22Rv1 (cell line): ENCODE data around the gene SEC63.

ENCODE experiments used
- ZFX ChIP-seq: fragments of 450-650 bp; IDR thresholded peaks from 2 replicates; pipeline ENCODE4 v1.6.1; 2017; ENCODE audit warnings: antibody characterized with exemption, borderline replicate concordance
- TF ChIP-seq, protein P1 (sequence below): fragments of 450-650 bp; IDR thresholded peaks from 2 replicates; pipeline ENCODE4 v1.5.1; 2017; ENCODE audit warnings: mild to moderate bottlenecking

DNA sequence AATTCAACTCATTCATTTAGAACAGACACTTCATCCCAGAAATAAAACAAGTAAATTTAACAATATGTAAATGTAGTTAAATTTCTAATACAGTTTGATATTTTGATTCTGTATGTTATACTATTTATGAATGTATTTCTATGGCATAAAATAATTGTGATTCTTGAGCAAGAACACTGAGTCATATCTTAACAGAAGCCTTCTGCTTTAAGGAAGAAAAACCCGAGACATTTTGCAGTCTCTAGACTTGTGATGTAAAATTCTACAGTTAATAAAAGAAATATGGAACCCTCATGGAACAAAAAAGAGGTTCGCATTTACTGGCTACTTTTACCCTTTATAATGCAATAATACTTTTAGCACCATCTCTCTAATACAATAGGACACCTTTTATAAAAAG lies 86.0 kb downstream of the SEC63 start:
- TF ChIP-seq, protein P1, sequence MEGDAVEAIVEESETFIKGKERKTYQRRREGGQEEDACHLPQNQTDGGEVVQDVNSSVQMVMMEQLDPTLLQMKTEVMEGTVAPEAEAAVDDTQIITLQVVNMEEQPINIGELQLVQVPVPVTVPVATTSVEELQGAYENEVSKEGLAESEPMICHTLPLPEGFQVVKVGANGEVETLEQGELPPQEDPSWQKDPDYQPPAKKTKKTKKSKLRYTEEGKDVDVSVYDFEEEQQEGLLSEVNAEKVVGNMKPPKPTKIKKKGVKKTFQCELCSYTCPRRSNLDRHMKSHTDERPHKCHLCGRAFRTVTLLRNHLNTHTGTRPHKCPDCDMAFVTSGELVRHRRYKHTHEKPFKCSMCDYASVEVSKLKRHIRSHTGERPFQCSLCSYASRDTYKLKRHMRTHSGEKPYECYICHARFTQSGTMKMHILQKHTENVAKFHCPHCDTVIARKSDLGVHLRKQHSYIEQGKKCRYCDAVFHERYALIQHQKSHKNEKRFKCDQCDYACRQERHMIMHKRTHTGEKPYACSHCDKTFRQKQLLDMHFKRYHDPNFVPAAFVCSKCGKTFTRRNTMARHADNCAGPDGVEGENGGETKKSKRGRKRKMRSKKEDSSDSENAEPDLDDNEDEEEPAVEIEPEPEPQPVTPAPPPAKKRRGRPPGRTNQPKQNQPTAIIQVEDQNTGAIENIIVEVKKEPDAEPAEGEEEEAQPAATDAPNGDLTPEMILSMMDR: no peak
- TF ChIP-seq ZFX: no peak
